ENCODE data around the gene SIRT5. TPM values are rescaled to one million over a fixed set of nuclear protein-coding genes. Genes with fewer than 3 reads are reported as not detected.

SIRT5 gene
- total RNA-seq, 1 donor from 2014 or later: 9.7 TPM

- DNase-seq: no peak
Observed at GRCh38 chr6:13590574-13591153, 16.3 kb downstream of the SIRT5 start.

- no peak for DNase-seq
Observed at GRCh38 chr6:13591205-13591921, 17.0 kb downstream of the SIRT5 start.

GRCh38 chr6:13593103-13593502 is 18.7 kb downstream of the SIRT5 start:
- DNase-seq: no peak

- peak; percentile 30 for DNase-seq
Observed at GRCh38 chr6:13593720-13594119, 19.3 kb downstream of the SIRT5 start.

- DNase-seq: no peak
Observed at GRCh38 chr6:13597073-13597472, 22.7 kb downstream of the SIRT5 start.

- DNase-seq: no peak
Observed at GRCh38 chr6:13600036-13600435, 25.6 kb downstream of the SIRT5 start.

GRCh38 chr6:13604135-13604534 is 29.7 kb downstream of the SIRT5 start:
- no peak for DNase-seq

GRCh38 chr6:13604546-13605416 is 30.4 kb downstream of the SIRT5 start:
- no peak for DNase-seq

- no peak for DNase-seq
Observed at GRCh38 chr6:13605634-13606033, 31.2 kb downstream of the SIRT5 start.

- DNase-seq: no peak
Observed at GRCh38 chr6:13611715-13612114, 37.3 kb downstream of the SIRT5 start.

- no peak for DNase-seq
Observed at GRCh38 chr6:13613029-13613594, 38.7 kb downstream of the SIRT5 start.

GRCh38 chr6:13614126-13614925 is 39.9 kb downstream of the SIRT5 start:
- DNase-seq: peak; percentile 62

- peak; percentile 99 for DNase-seq
Observed at GRCh38 chr6:13614926-13615791, 40.8 kb downstream of the SIRT5 start, which contains the start of gene NOL7. Gene NOL7 (plus strand): TSS chr6:13615335. CDS start chr6:13615359, 24 bp downstream.

GRCh38 chr6:13615792-13616120 is 41.4 kb downstream of the SIRT5 start:
- DNase-seq: peak; percentile 46

- DNase-seq: no peak
Observed at GRCh38 chr6:13617066-13617465, 42.7 kb downstream of the SIRT5 start.

- peak; percentile 63 for DNase-seq
Observed at GRCh38 chr6:13624871-13625288, 50.5 kb downstream of the SIRT5 start.

GRCh38 chr6:13629459-13630116 is 55.2 kb downstream of the SIRT5 start:
- peak; percentile 19 for DNase-seq

GRCh38 chr6:13630499-13630898 is 56.1 kb downstream of the SIRT5 start:
- DNase-seq: no peak

GRCh38 chr6:13633343-13633742 is 58.9 kb downstream of the SIRT5 start:
- no peak for DNase-seq

- DNase-seq: peak; percentile 71
Observed at GRCh38 chr6:13635948-13636658, 61.7 kb downstream of the SIRT5 start.

All from dermis blood vessel endothelial cell (primary cell).